GM23338 (cell line): Measurements from ENCODE around the gene SOX2. TPM values are rescaled to one million over a fixed set of nuclear protein-coding genes. Genes with fewer than 3 reads are reported as not detected.
A peak's percentile ranks its signal among the peaks of the same experiment; 100 is the strongest.

ENCODE experiments used
- ATAC-seq: fragments of 200-7000 bp; cut with Tn5 transposase; 3 replicates; pipeline ENCODE4 v1.9.1; 2020
- DNase-seq: peaks from one replicate; pipeline ENCODE4 v3.0.0-alpha.2; 2015; ENCODE audit warnings: low spot score
- H2AFZ ChIP-seq: fragments of 200-600 bp; sonication (generic); 2 replicates; pipeline ENCODE4 v1.8.0; 2016; ENCODE audit warnings: antibody characterized with exemption, mild to moderate bottlenecking, moderate library complexity
- H3F3A ChIP-seq: fragments of 200-600 bp; sonication (generic); replicated peaks from 2 replicates; pipeline ENCODE4 v1.8.0; 2017; ENCODE audit warnings: antibody characterized with exemption, mixed run types, low read depth
- H3K27ac ChIP-seq: fragments of 200-600 bp; sonication (generic); 2 replicates; pipeline ENCODE4 v1.6.1; 2016; ENCODE audit warnings: low read depth
- H3K27me3 ChIP-seq: fragments of 200-600 bp; sonication (generic); 2 replicates; pipeline ENCODE4 v1.8.0; 2016; ENCODE audit warnings: mild to moderate bottlenecking, mixed run types, moderate library complexity; ENCODE audit not compliant: insufficient read depth
- H3K36me3 ChIP-seq: fragments of 200-600 bp; sonication (generic); 2 replicates; pipeline ENCODE4 v1.8.0; 2016; ENCODE audit warnings: mild to moderate bottlenecking; ENCODE audit not compliant: insufficient read depth
- H3K4me1 ChIP-seq: fragments of 200-600 bp; sonication (generic); 2 replicates; pipeline ENCODE4 v1.8.0; 2016; ENCODE audit warnings: mild to moderate bottlenecking, moderate library complexity; ENCODE audit not compliant: insufficient read depth
- H3K4me2 ChIP-seq: fragments of 200-600 bp; sonication (generic); 2 replicates; pipeline ENCODE4 v1.7.1; 2017; ENCODE audit warnings: mixed run types
- H3K4me3 ChIP-seq: fragments of 200-600 bp; sonication (generic); 2 replicates; pipeline ENCODE4 v1.6.1; 2016; ENCODE audit warnings: mixed run types
- H3K79me2 ChIP-seq: fragments of 200-600 bp; sonication (generic); replicated peaks from 2 replicates; pipeline ENCODE4 v1.8.0; 2017; ENCODE audit warnings: mild to moderate bottlenecking; ENCODE audit not compliant: insufficient read depth
- H3K9me2 ChIP-seq: fragments of 200-600 bp; sonication (generic); 2 replicates; pipeline ENCODE4 v1.8.0; 2017; ENCODE audit not compliant: insufficient read depth
- H4K20me1 ChIP-seq: fragments of 200-600 bp; sonication (generic); replicated peaks from 2 replicates; pipeline ENCODE4 v1.8.0; 2017; ENCODE audit warnings: mild to moderate bottlenecking; ENCODE audit not compliant: insufficient read depth
- H3K27ac Mint-ChIP-seq: 2 replicates; pipeline ENCODE4 v1.8.0; 2020; ENCODE audit warnings: inconsistent platforms, mild to moderate bottlenecking, moderate library complexity, mixed read lengths
- H3K27me3 Mint-ChIP-seq: 3 replicates; pipeline ENCODE4 v1.8.0; 2022; ENCODE audit warnings: low read depth, mild to moderate bottlenecking, moderate library complexity, mixed read lengths, inconsistent platforms; ENCODE audit not compliant: insufficient read depth, poor library complexity
- H3K36me3 Mint-ChIP-seq: 3 replicates; pipeline ENCODE4 v1.8.0; 2021; ENCODE audit warnings: low read depth, mild to moderate bottlenecking, inconsistent platforms, moderate library complexity, mixed read lengths
- H3K4me1 Mint-ChIP-seq: 3 replicates; pipeline ENCODE4 v1.8.0; 2020; ENCODE audit warnings: mild to moderate bottlenecking, inconsistent platforms, mixed read lengths
- H3K4me3 Mint-ChIP-seq: 3 replicates; pipeline ENCODE4 v1.8.0; 2021; ENCODE audit warnings: moderate library complexity, mild to moderate bottlenecking, inconsistent platforms, mixed read lengths
- H3K9me3 Mint-ChIP-seq: 3 replicates; pipeline ENCODE4 v1.8.0; 2020; ENCODE audit warnings: moderate library complexity, mild to moderate bottlenecking, inconsistent platforms, mixed read lengths
- CREB1 ChIP-seq: fragments of 250-450 bp; sonication (Bioruptor Pico); IDR thresholded peaks from 2 replicates; pipeline ENCODE4 v1.5.0; 2020; ENCODE audit warnings: low read depth, mild to moderate bottlenecking, moderate library complexity
- EZH2 ChIP-seq: fragments of 200-600 bp; sonication (generic); IDR thresholded peaks from one replicate; pipeline ENCODE4 v1.8.0; 2017; ENCODE audit warnings: antibody characterized with exemption, mild to moderate bottlenecking, low read depth; ENCODE audit not compliant: unreplicated experiment
- EZH2phosphoT487 ChIP-seq: fragments of 200-600 bp; sonication (generic); IDR thresholded peaks from one replicate; pipeline ENCODE4 v1.8.1; 2018; ENCODE audit warnings: antibody characterized with exemption; ENCODE audit not compliant: unreplicated experiment
- JUNB ChIP-seq: IDR thresholded peaks from one replicate; pipeline ENCODE4 v1.6.1; 2016; ENCODE audit warnings: antibody characterized with exemption; ENCODE audit not compliant: unreplicated experiment
- STAT1 ChIP-seq: IDR thresholded peaks from one replicate; pipeline ENCODE4 v1.6.1; 2016; ENCODE audit warnings: antibody characterized with exemption; ENCODE audit not compliant: unreplicated experiment
- ZNF114 ChIP-seq: fragments of 250-450 bp; sonication (Bioruptor Pico); IDR thresholded peaks from 2 replicates; pipeline ENCODE4 v1.5.0; 2020; ENCODE audit warnings: mild to moderate bottlenecking, moderate library complexity
- ZNF331 ChIP-seq: fragments of 250-450 bp; sonication (Bioruptor Pico); IDR thresholded peaks from 2 replicates; pipeline ENCODE4 v1.5.0; 2020; ENCODE audit warnings: low read depth, mild to moderate bottlenecking, moderate library complexity
- polyA plus RNA-seq: library from polyadenylated mRNA; unstranded; fragments of >200 nt; fragmentation: Nextera tagmentation; extraction: Ambion mirVana; gene quantifications from 2 replicates; pipeline ENCODE4 v1.2.1, GENCODE V29; 2016
- total RNA-seq: library from RNA; depleted of rRNA; stranded (reverse); fragments of >200 nt; shearing (Covaris generic); gene quantifications from 2 replicates; pipeline ENCODE4 v1.2.3, GENCODE V29; 2014
- TF ChIP-seq, protein P1 (sequence below): IDR thresholded peaks from one replicate; pipeline ENCODE4 v1.6.1; 2018; ENCODE audit warnings: antibody characterized with exemption; ENCODE audit not compliant: unreplicated experiment
- TF ChIP-seq, protein P2 (sequence below), 2 experiments: fragments of 200-600 bp in 1 of 2; sonication (generic) in 1 of 2; conservative IDR thresholded peaks; 2 replicates each; pipeline versions ENCODE4 v1.5.1 to v1.6.1; 2016 to 2017; ENCODE audit warnings: antibody characterized with exemption in 2 of 2, low read depth in 2 of 2, mild to moderate bottlenecking in 2 of 2, moderate library complexity in 1 of 2
- TF ChIP-seq, protein P3 (sequence below): IDR thresholded peaks from 2 replicates; pipeline ENCODE4 v1.6.1; 2016; ENCODE audit warnings: antibody characterized with exemption
- TF ChIP-seq, protein P4 (sequence below): fragments of 250-450 bp; sonication (Bioruptor Pico); IDR thresholded peaks from 2 replicates; pipeline ENCODE4 v1.5.0; 2020; ENCODE audit warnings: mild to moderate bottlenecking, moderate library complexity

SOX2 gene
- total and polyA plus RNA-seq, 2 experiments from 2014 or later, result 105 to 228 TPM

DNA sequence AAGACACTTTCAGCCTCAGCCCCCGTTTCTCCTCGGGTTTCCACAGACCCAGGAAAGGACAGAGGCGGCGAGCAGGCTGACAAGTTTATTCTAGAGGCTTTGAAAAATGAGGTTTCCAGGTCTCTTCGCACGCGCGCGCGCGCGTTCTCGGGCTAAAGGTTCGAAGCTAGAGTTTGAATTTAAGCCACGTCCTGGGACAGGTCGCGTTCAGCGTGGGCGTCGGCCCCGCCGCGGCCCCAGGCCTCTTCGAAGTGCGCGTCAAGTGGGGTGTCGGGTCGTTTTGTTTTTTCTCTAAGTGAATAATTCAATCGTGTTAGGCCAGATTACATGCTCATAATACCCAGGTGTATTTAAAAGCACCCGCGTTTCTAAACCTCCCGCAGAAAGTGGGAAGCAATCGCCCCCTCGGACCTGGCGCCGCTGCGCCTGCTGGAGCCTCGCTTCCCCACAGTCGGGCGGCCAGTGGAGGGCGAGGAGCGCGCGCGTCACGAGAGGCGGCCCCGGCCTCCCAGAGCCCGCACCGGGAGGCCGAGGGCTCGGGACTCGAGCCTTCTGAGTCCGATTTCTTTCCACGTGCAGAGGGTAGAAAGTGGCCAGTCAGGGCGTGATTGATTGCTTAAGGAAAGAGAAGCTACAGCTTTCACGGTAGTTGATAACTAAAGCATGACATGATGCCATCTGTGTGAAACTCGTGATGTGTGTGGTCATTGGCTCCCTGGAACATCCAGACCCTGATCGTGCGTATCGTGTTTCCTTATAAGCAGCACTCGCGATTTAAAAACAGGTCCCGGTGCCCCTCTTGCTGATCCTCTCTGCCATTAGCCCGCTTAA, 15.8 kb upstream of the SOX2 start:
- DNase-seq (no peak), ATAC-seq (peak; percentile 21)
- H3K27ac Mint-ChIP-seq, result no peak overlapping the region
- no peaks in the 10 kb centered on the region for H3K36me3 Mint-ChIP-seq
- H3K27me3 Mint-ChIP-seq, result peaks cover 48% of the 10 kb centered on the region
- Histone ChIP-seq H3K4me3 (peak overlapping the region; percentile 72), H3K27ac (no peak overlapping the region), H3K27me3 (peaks cover 55% of the 10 kb centered on the region), H3K4me2 (peak overlapping the region; percentile 96), H3K9me2 (no peaks in the 10 kb centered on the region), H3K36me3 (no peaks in the 10 kb centered on the region), H4K20me1 (no peaks in the 10 kb centered on the region), H3F3A (no peaks in the 10 kb centered on the region), H3K4me1 (peaks cover 42% of the 10 kb centered on the region), H2AFZ (peak overlapping the region; percentile 89), H3K79me2 (no peaks in the 10 kb centered on the region)
- peaks cover 42% of the 10 kb centered on the region for H3K4me1 Mint-ChIP-seq
- TF ChIP-seq ZNF114 (no peak), EZH2 (peak; percentile 74), EZH2phosphoT487 (peak; percentile 42), CREB1 (CRISPR knock-in tag) (0 out of 2 replicates have a peak, but pooled peaks have one; percentile 17), STAT1 (no peak), JUNB (no peak), ZNF331 (CRISPR knock-in tag) (no peak)
- TF ChIP-seq, protein P1, sequence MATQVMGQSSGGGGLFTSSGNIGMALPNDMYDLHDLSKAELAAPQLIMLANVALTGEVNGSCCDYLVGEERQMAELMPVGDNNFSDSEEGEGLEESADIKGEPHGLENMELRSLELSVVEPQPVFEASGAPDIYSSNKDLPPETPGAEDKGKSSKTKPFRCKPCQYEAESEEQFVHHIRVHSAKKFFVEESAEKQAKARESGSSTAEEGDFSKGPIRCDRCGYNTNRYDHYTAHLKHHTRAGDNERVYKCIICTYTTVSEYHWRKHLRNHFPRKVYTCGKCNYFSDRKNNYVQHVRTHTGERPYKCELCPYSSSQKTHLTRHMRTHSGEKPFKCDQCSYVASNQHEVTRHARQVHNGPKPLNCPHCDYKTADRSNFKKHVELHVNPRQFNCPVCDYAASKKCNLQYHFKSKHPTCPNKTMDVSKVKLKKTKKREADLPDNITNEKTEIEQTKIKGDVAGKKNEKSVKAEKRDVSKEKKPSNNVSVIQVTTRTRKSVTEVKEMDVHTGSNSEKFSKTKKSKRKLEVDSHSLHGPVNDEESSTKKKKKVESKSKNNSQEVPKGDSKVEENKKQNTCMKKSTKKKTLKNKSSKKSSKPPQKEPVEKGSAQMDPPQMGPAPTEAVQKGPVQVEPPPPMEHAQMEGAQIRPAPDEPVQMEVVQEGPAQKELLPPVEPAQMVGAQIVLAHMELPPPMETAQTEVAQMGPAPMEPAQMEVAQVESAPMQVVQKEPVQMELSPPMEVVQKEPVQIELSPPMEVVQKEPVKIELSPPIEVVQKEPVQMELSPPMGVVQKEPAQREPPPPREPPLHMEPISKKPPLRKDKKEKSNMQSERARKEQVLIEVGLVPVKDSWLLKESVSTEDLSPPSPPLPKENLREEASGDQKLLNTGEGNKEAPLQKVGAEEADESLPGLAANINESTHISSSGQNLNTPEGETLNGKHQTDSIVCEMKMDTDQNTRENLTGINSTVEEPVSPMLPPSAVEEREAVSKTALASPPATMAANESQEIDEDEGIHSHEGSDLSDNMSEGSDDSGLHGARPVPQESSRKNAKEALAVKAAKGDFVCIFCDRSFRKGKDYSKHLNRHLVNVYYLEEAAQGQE, result no peak
- TF ChIP-seq, protein P2, sequence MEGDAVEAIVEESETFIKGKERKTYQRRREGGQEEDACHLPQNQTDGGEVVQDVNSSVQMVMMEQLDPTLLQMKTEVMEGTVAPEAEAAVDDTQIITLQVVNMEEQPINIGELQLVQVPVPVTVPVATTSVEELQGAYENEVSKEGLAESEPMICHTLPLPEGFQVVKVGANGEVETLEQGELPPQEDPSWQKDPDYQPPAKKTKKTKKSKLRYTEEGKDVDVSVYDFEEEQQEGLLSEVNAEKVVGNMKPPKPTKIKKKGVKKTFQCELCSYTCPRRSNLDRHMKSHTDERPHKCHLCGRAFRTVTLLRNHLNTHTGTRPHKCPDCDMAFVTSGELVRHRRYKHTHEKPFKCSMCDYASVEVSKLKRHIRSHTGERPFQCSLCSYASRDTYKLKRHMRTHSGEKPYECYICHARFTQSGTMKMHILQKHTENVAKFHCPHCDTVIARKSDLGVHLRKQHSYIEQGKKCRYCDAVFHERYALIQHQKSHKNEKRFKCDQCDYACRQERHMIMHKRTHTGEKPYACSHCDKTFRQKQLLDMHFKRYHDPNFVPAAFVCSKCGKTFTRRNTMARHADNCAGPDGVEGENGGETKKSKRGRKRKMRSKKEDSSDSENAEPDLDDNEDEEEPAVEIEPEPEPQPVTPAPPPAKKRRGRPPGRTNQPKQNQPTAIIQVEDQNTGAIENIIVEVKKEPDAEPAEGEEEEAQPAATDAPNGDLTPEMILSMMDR (conservative IDR thresholded peaks at IDR 0.05; ENCODE audit: low read depth in 2 of 2), result no peak; a peak in 2 of 4 replicates
- TF ChIP-seq, protein P3, sequence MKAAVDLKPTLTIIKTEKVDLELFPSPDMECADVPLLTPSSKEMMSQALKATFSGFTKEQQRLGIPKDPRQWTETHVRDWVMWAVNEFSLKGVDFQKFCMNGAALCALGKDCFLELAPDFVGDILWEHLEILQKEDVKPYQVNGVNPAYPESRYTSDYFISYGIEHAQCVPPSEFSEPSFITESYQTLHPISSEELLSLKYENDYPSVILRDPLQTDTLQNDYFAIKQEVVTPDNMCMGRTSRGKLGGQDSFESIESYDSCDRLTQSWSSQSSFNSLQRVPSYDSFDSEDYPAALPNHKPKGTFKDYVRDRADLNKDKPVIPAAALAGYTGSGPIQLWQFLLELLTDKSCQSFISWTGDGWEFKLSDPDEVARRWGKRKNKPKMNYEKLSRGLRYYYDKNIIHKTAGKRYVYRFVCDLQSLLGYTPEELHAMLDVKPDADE, result no peak
- TF ChIP-seq, protein P4, sequence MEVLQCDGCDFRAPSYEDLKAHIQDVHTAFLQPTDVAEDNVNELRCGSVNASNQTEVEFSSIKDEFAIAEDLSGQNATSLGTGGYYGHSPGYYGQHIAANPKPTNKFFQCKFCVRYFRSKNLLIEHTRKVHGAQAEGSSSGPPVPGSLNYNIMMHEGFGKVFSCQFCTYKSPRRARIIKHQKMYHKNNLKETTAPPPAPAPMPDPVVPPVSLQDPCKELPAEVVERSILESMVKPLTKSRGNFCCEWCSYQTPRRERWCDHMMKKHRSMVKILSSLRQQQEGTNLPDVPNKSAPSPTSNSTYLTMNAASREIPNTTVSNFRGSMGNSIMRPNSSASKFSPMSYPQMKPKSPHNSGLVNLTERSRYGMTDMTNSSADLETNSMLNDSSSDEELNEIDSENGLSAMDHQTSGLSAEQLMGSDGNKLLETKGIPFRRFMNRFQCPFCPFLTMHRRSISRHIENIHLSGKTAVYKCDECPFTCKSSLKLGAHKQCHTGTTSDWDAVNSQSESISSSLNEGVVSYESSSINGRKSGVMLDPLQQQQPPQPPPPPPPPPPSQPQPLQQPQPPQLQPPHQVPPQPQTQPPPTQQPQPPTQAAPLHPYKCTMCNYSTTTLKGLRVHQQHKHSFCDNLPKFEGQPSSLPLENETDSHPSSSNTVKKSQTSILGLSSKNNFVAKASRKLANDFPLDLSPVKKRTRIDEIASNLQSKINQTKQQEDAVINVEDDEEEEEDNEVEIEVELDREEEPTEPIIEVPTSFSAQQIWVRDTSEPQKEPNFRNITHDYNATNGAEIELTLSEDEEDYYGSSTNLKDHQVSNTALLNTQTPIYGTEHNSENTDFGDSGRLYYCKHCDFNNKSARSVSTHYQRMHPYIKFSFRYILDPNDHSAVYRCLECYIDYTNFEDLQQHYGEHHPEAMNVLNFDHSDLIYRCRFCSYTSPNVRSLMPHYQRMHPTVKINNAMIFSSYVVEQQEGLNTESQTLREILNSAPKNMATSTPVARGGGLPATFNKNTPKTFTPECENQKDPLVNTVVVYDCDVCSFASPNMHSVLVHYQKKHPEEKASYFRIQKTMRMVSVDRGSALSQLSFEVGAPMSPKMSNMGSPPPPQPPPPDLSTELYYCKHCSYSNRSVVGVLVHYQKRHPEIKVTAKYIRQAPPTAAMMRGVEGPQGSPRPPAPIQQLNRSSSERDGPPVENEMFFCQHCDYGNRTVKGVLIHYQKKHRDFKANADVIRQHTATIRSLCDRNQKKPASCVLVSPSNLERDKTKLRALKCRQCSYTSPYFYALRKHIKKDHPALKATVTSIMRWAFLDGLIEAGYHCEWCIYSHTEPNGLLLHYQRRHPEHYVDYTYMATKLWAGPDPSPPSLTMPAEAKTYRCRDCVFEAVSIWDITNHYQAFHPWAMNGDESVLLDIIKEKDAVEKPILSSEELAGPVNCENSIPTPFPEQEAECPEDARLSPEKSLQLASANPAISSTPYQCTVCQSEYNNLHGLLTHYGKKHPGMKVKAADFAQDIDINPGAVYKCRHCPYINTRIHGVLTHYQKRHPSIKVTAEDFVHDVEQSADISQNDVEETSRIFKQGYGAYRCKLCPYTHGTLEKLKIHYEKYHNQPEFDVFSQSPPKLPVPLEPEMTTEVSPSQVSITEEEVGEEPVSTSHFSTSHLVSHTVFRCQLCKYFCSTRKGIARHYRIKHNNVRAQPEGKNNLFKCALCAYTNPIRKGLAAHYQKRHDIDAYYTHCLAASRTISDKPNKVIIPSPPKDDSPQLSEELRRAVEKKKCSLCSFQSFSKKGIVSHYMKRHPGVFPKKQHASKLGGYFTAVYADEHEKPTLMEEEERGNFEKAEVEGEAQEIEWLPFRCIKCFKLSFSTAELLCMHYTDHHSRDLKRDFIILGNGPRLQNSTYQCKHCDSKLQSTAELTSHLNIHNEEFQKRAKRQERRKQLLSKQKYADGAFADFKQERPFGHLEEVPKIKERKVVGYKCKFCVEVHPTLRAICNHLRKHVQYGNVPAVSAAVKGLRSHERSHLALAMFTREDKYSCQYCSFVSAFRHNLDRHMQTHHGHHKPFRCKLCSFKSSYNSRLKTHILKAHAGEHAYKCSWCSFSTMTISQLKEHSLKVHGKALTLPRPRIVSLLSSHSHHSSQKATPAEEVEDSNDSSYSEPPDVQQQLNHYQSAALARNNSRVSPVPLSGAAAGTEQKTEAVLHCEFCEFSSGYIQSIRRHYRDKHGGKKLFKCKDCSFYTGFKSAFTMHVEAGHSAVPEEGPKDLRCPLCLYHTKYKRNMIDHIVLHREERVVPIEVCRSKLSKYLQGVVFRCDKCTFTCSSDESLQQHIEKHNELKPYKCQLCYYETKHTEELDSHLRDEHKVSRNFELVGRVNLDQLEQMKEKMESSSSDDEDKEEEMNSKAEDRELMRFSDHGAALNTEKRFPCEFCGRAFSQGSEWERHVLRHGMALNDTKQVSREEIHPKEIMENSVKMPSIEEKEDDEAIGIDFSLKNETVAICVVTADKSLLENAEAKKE (CRISPR knock-in tag), result no peak
- H3K9me3 Mint-ChIP-seq, result no peaks in the 10 kb centered on the region
- H3K4me3 Mint-ChIP-seq, result peak overlapping the region; percentile 87
